ENCODE data around the gene TSPAN14.

DNA sequence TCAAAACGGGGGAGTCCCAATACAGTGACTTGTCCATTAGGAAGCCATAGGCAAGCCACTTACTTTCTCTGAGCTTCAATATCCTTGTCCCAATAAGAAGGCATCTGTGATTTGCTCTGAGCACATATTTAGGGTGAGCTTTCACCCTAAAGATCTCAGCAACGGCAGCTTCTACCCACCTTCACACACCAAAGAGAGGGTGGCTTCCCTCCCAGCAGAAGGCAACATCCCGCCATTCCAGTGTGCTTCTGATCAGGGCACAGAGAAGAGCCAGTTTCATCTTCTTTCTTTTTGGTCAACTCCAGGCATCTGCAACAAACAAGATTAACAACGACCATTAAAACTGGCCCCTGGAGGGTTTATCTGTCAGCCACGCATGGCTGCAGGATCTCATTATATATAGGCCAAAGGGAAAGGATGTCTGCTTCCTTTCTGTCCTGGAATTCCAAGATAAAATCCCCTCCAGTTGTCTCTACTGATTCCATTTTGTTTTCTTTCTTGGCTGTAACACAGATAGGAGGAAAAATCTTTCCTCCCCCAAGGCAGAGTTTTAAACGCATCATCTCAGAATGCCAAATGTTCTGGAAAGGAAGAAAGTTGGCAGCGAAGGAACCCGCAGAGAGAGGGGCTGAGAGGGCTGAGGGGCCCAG is 83.1 kb downstream of the TSPAN14 start:
- TF ChIP-seq EZH2 (IDR thresholded peaks at IDR 0.05; ENCODE audit: borderline replicate concordance, control insufficient read depth, low read depth, low read length) (no peak), ZNF217 (IDR thresholded peaks at IDR 0.05) (no peak), POLR2A (IDR thresholded peaks at IDR 0.05; ENCODE audit: low read depth, low read length) (no peak), NR2F1 (conservative IDR thresholded peaks at IDR 0.05) (no peak)
- TF ChIP-seq, protein P1, sequence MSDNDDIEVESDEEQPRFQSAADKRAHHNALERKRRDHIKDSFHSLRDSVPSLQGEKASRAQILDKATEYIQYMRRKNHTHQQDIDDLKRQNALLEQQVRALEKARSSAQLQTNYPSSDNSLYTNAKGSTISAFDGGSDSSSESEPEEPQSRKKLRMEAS (IDR thresholded peaks at IDR 0.05; ENCODE audit: low read depth, low read length): no peak
- TF ChIP-seq, protein P2, sequence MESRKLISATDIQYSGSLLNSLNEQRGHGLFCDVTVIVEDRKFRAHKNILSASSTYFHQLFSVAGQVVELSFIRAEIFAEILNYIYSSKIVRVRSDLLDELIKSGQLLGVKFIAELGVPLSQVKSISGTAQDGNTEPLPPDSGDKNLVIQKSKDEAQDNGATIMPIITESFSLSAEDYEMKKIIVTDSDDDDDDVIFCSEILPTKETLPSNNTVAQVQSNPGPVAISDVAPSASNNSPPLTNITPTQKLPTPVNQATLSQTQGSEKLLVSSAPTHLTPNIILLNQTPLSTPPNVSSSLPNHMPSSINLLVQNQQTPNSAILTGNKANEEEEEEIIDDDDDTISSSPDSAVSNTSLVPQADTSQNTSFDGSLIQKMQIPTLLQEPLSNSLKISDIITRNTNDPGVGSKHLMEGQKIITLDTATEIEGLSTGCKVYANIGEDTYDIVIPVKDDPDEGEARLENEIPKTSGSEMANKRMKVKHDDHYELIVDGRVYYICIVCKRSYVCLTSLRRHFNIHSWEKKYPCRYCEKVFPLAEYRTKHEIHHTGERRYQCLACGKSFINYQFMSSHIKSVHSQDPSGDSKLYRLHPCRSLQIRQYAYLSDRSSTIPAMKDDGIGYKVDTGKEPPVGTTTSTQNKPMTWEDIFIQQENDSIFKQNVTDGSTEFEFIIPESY (IDR thresholded peaks at IDR 0.05): no peak
- TF ChIP-seq, protein P3, sequence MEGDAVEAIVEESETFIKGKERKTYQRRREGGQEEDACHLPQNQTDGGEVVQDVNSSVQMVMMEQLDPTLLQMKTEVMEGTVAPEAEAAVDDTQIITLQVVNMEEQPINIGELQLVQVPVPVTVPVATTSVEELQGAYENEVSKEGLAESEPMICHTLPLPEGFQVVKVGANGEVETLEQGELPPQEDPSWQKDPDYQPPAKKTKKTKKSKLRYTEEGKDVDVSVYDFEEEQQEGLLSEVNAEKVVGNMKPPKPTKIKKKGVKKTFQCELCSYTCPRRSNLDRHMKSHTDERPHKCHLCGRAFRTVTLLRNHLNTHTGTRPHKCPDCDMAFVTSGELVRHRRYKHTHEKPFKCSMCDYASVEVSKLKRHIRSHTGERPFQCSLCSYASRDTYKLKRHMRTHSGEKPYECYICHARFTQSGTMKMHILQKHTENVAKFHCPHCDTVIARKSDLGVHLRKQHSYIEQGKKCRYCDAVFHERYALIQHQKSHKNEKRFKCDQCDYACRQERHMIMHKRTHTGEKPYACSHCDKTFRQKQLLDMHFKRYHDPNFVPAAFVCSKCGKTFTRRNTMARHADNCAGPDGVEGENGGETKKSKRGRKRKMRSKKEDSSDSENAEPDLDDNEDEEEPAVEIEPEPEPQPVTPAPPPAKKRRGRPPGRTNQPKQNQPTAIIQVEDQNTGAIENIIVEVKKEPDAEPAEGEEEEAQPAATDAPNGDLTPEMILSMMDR (IDR thresholded peaks at IDR 0.05 in 2 of 3, conservative IDR thresholded peaks at IDR 0.05 in 1 of 3; ENCODE audit: control insufficient read depth in 2 of 3, extremely low read depth in 1 of 3, insufficient read depth in 1 of 3, low read depth in 3 of 3, low read length in 3 of 3): no peak
- TF ChIP-seq, protein P4, sequence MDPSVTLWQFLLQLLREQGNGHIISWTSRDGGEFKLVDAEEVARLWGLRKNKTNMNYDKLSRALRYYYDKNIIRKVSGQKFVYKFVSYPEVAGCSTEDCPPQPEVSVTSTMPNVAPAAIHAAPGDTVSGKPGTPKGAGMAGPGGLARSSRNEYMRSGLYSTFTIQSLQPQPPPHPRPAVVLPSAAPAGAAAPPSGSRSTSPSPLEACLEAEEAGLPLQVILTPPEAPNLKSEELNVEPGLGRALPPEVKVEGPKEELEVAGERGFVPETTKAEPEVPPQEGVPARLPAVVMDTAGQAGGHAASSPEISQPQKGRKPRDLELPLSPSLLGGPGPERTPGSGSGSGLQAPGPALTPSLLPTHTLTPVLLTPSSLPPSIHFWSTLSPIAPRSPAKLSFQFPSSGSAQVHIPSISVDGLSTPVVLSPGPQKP (IDR thresholded peaks at IDR 0.05; ENCODE audit: low read depth, low read length): no peak
